ENCODE measurements around the gene PBX1.
"Not testable (repeated sequence)": the region's sequence is repeated elsewhere in the genome, so short reads cannot be mapped to it uniquely, and the experiment has no call there.

The PBX1 gene

DNA sequence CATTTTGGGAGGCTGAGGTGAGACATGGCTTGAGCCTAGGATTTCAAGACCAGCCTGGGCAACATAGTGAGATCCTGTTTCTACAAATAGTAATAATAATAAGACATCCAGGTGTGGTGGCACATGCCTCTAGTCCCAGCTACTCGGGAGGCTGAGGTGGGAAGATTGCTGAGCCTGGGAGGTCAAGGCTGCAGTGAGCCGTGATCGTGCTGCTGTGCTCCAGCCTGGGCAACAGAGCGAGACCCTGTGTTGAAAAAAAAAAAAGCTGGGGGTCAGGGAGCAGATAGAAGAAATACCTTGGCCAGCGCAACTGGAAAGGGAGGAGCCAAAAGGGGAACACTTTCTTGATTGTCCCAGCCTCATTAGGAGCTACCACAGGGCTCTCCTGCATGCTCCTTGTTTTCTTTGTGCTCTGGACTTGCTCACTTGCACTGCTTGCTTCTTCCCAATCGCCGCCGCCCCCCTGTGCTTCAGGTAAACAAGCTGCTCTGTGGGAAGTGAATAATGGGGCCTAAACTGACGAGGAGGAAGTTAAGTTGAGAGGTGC is 31.1 kb downstream of the PBX1 start:
- peak; percentile 46 for DNase-seq

DNA sequence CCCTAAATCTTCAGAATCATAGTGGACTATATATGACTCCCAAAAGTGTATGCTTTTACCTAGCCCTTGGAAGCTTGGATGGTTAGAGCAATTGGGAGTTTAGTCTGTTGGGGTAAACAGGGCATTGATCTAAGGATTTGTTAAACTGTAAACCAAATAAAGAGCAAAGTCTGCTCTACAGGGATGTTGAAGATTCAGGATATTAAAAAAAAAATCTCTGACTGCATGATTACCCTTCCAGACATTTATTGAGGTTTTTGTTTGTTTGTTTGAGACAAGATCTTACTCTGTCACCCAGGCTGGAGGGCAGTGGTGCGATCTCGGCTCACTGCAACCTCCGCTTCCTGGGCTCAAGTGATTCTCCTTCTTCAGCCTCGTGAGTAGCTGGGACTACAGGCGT is 31.6 kb downstream of the PBX1 start:
- no peak for DNase-seq

DNA sequence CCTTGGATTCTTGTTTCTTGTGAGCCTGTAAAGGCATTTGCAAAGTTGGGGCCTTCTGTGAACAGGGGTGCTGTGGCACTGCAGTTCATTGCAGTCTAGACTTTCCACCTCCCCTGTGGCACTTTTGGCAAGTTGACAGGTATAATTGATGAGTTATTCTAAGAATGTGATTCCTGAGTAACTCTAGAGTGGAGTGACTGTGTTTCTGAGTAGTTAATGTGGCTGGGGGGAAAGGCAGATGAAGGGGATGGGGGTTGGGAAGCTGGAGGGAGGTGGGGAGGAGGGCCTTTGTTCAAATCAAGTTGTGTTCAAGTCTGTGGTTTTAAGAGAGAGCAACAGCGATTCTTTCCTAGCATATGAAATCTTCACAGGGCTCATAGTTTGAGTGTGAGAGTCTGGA is 32.9 kb downstream of the PBX1 start:
- peak; percentile 38 for DNase-seq

DNA sequence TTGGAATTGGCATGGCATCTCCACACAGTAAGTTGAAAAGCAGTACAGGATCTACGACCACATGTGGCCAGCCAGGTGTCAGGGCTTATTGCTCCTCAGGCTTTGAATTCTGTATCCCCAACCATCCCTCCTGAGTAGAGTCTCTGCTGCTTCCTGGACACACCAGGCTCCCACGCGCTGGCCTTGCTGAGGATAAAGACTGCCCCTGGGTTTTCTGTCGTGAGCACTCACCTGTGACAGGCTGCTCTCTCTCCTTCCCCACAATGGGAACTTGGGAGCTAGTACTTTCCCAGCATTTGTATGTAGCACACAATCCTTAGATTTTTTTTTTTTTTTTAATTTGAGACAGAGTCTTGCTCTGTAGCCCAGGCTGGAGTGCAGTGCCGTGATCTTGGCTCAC is 33.6 kb downstream of the PBX1 start:
- no peak for DNase-seq

DNA sequence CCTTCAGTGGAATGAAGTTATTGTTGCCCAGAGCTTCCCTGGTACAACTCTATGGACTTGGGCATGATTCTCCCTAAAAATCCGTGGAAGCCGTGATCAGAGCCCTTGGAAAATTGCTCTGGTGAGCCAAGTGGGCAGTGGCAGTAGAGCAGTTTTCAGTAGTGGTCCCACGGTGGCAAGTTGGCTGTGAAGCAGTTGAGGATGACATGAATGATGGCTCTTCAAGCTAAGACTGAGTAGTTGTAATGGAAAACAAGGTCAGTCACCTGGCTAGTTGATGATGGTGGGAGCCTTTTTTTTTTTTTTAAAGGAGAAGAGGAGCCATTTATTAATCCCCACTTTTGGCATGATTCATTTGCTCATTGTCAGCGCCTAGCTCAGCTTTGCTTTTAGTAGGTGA is 36.2 kb downstream of the PBX1 start:
- DNase-seq = no peak

DNA sequence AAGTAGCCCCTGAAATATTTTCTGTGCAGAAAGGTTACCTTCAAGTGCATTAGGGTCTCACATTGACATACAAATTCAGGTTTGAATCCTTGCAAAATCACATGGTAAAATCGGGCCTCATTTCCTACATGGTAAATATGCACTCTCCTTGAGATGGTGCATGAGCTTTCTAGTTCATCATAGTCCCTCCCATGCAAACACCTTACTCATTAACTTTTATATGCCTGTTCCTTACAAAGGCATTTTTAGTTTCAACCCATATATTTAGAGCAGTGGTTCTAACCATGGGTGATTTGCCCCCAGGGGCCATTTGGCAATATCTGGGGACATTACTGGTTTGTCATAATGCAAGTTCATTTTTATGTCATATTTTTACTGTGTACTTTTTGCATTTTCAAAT is 37.2 kb downstream of the PBX1 start:
- no peak for DNase-seq

DNA sequence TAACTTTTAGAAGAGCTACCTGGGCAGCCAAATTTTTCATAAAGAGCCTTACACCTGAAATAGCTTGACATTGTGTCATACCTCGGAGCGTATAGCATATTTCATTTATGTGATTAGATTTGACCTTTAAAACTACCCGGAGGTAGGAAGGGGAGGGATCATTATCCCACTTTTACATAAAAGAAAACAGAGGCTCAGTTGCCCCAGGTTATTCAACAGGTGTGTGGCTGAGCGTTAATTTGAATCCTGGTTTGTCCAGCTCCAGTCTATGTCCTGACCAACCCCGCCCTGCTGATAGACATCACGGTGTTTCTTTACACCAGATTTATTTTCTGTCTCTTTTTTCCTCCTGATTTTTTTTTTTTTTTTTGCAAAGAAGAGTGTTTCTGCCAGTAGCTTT is 39.7 kb downstream of the PBX1 start:
- DNase-seq = no peak

DNA sequence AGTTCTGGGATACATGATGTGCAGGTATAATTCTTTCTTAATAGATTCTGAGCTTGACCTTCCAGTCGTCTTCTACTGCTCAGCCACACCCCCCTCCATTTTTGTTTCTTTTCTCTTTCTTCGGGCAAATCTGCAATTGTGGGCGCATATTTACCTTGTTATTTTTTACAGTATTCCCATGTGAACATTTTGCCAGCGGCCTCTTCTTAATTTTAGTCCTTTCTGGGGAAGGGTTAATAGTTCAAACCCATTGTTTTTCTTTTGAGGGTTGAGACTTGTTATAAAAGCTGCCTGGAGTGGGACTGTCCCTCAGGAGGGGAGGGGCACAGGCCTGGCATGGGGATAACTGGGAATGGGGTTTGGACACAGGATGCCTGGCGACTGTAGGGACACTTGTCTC is 40.3 kb downstream of the PBX1 start:
- no peak for DNase-seq

DNA sequence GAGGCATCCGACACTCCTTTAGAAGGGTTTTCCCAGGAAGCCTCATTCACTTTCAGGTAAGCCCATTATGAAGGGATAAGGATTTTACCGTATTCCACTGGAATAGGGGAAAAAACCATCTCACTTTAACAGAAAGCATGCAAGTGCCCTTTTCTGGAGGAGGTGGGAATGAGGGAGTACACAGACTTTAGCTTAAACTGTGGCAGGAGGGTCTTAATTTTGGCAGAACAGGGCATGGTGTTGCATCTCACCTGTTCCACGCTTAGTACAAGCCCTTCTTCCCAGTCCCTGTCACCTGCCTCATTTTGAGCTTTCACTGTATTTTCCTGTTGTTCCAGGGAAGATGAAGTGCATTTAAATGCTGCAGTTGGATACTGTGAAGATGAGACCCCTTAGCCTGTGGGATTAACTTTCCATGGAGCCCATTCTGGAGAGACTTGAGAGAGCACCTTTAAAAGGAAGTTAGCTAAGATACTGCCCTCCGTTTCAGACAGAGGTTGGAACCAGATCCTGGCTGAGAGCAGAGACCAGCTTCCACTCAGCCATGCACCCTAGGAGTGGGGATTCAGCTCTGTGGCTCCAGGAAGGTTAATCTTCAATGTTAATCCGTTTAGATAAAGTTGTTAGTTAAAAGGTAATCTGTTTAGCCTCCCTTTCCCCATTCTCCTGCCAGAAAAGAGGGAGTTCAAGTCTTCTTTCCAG is 42.6 kb downstream of the PBX1 start:
- DNase-seq = no peak

DNA sequence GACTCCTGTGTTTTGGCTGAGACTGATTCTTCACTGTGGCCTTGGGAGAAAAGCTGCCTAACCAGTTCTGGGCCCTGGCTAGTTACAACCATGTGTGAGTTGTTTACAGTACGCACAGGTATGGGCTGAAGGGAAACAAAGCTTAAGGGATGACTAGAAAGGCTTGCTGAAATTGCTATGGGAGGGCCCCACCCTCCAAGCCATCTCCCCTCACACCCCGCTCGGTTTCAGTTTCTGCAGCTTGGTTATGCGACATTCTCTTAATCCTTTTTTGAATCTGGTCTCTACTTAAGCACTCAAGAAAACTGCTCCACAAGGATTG is 43.1 kb downstream of the PBX1 start:
- peak; percentile 45 for DNase-seq

DNA sequence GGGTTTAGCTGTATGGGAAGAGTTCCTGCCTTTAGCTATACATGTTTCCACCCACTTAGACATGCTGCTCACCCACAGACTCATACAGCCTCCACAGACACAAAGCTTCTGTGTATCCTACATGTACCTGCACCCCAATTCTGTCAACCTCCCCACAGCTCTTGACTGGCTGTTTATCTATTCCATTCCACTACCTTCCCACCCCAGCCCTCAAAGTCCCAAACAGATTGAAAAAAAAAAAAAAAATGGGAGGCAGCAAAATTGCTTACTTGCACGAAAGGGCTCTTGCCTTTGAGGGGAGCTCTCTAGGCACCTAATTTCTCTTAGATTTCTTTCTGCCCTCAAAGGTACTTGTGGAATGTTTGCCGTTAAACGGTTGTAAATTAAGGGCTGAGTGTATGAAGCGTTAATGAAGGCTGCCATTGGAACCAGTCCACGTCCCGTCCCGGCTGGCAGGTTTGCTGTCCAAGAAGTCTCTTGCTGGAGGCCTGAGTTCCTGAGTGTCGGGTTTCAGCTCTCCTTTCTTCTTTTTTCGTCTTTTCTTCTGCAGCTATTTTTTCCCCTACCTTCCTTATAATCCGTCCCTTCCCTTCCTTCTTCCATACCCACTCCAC is 43.6 kb downstream of the PBX1 start:
- DNase-seq = peak; percentile 64

DNA sequence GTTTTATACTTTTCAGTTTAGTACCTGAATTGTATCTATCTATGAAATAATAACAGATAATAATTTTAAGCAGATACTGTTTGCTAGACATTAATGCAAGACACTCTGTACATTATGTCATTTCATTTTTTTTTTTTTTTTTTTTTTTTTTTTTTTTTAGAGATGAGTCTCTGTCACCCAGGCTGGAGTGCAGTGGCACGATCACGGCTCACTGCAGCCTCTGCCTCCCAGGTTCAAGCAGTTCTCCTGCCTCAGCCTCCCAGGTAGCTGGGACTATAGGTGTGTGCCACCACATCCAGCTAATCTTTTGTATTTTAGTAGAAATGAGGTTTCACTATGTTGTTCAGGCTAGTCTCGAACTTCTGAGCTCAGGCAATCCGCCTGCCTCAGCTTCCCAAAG is 44.8 kb downstream of the PBX1 start:
- not testable (repeated sequence) for DNase-seq

DNA sequence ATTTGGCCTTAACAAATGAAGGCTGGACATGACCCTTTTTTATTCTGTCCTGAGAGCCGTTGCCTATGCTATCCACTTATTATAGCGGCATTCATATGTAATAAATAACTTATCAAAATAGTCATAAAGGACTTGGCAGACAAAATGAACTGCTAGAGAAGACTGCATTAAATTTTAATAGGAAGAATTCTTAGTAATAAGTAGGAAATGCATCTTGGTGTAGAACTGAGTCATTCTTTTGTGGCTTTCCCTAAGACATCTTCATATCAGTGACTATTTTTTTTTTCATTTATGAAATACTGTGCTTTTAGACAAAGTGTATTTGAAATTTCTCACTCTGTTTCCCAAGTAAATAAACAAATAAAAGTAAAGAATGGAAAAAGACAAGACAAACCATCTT is 45.6 kb downstream of the PBX1 start:
- no peak for DNase-seq

DNA sequence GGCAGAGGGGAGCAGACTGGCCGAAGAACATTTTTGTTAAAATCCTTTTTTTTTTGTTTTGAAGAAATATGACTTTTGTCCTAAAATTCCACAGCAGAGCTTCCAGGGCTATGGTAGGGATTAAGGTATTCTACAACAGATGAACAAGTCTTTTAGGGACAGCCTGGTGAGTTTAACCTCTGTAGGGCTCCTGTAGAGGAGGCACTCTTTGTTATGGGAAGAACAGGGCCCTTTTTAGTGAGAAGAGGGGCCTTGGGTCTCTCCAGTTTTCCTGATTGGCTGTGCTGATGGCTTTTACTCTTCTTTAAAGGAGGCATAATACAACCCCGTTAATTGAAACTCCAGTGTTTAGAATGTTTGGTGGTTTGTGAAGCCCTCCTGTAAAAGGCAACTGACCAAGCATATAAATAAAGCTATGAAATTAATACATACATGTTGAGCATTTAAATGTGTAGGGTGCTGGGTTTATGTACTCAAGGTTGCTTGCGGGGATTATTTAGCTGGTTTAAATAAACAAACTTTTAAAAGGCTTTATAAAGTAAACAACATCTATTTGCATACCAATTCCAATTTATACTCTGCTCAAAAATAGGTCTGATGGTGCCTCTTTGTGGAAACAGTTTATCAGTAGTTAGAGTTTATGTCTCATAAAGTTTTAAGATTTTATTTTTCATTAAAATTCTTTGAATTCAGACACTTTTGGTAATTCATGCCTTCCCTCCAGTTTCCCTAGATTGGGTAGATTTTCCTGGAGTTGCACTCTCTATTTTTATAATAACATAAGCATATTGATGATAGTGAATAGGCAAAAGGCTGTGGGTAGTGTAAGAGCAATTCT is 46.5 kb downstream of the PBX1 start:
- no peak for DNase-seq

DNA sequence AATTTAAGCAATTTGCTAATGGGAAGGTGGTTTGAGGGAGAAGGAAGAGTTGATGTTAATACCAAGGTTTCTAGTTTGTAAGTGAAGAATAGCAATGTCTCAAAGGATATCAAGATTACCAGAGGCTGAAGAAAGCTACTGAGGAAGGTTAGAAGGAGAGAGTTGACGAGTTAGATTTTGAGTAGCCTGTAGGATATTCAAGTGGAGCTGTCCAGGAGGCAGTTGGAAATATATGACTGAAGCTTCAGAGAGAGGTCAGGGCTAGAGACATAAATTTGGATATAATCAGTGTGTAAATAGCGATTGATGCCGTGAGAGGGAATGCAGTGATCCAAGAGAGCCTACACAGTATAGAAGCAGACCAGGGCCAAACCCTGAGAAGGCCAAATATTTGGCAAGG is 48.4 kb downstream of the PBX1 start:
- DNase-seq = no peak

DNA sequence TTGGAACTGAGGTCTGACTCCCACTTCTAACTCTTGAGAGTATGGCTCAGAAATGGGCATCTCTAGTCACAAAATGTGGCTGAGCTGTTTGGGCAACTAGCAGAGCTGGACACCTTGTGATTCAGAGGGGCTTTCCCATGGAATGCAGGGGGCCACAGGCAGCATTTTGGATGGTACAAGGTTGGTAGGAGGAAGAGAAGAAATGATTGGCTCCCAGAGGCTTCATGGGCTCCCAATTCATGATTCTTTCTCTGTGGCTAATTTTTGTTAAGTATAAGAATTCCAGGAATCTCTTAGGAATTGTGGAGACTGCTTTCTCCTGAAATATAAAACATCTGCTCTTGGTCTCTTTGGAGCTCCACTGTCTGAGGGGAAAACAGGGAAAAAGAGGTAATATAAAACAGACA is 49.7 kb downstream of the PBX1 start:
- DNase-seq = no peak

DNA sequence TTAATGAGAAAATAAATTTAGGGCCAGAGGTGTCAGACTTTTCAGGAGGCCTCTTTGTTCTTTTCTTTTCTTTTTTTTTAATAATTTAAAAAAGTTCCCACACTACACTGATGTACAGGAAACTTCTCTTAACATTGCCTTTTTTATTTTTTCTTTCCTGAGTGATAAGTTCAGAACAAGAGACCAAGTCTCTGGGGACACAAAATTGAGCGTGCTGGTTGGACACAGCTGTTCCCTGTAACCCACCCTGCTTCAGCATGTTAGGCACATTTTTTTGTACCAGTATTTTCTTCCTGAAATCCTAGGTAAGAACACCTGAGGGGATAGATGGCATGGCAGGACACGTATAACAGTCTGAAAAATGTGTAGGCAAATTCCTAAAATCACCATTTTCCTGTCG is 50.1 kb downstream of the PBX1 start:
- no peak for DNase-seq

DNA sequence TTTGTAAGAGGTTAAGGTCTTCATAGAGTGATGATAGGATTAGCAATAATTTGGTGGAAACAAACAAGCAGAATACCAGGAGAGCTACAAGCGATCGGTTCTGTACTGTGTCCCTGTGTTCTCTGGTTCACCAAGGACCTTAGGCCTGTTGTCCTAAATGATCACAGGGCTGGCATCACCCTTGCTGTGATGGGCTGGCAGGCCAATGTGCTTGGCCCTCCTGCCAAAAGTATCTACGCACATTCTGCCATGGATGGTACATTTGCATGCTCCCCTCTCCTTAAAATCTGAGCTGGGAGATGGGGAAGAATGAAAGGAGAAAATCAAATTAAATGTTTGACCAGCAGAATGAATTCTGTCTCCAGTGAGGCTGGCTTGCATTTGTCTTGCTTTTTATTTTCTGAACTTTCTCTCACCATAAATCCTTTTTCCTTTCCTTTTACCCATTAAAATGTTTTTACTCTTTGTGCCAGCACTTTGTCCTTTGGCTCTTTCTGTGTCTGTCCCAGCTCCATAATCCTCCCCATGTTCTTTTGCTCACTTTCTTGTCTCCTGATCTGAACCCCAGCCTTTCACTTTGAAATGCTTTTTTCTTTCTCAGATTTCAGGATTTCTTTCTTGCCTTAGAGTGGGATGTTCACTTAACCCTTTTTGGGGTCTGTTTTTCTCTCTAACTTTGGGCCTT is 51.7 kb downstream of the PBX1 start:
- DNase-seq = no peak

DNA sequence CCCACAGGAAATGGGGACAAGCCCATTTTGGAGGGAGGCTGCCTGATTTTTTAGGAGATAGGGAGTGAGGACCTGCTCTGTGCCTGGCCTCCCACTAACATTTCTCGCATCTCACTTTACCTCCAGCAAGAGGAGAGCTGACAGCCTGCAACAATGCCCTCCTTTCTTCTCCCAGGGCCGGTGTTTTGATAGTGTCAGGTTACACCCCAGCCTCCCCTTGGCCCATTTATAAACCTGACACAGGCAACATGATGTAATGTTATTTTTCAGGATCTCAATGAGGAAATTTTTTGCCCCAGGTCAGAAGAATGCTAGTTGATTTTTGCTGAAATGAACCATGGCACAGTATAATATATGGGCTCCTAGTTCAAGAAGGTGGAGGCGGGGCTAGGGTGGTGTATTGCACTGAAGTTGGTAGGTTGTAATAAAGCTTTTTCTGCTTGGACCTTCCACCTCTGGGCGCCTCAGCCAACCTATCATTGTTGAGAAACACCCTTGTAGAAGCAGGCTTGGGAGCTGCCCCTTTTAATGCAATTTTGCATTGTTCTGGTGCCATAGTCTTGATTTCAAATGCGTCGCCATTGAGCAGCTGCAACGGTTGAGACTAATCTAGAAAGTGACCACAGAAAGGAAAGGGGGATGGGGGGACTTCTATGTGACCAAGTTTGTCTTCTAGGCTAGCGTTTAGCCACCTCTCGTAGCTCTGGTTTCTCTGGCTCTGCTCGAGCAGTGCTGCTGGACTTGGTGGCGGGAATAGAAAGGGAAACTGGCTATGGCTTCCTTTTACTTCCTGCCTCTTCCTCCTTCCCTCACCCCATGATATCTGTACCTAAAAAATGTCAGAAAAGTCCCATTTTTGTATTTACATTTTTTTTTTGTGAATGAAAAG is 53.0 kb downstream of the PBX1 start:
- peak; percentile 74 for DNase-seq

DNA sequence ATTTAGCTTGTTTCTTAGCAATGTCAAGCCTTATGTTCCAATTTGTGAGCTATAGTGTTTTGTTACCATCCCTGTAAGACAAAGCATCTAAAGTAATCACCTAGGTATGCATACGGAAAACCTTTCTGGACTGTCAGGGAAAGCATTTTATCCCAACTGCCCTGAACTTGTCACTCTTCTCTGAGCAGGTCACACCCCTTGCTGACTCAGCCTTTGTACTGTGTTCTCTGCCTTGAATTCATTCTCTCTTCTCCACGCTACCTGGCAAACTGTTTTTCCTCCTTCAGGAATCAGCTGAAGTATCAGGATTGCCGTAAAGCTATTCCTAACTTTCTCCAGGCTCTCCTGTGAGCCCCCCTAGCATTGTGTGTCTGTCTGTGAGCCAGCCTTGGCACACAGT is 54.2 kb downstream of the PBX1 start:
- no peak for DNase-seq

DNA sequence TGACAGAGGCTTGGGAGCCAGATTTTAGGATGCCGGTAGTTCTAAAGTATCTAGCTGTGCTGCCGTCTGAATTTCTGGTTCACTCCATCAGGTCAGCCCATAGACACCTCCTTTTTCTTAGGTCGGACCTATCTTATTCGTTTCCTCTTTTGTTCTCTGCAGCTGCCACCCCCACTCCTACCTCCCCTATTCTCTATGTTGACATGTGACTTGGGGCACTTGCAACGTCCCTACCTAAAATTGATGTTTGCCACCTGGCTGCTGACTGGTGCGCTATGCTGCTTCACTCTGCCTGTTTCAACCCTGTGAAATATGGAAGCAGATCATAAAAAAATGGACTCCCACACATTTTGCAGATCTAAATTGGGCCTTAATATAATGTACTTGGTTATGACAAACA is 55.3 kb downstream of the PBX1 start:
- DNase-seq = no peak

All from right kidney (tissue), 1 donor.